HG03521 (cell line): ENCODE measurements around the gene PRKCH.

Experiments
- ATAC-seq: cut with Tn5 transposase; IDR thresholded peaks from one replicate; pipeline ENCODE4 v1.9.1; 2021; ENCODE audit warnings: mild to moderate bottlenecking, moderate library complexity; ENCODE audit not compliant: unreplicated experiment

Gene PRKCH

GRCh38 chr14:61418746-61419145 lies 97.4 kb downstream of the PRKCH start:
- ATAC-seq: no peak

- no peak for ATAC-seq
Observed at GRCh38 chr14:61419201-61419600, 97.8 kb downstream of the PRKCH start.

GRCh38 chr14:61420326-61420725 lies 98.9 kb downstream of the PRKCH start:
- no peak for ATAC-seq

GRCh38 chr14:61421212-61421923 lies 100.0 kb downstream of the PRKCH start:
- ATAC-seq: no peak

- no peak for ATAC-seq
Observed at GRCh38 chr14:61426048-61426447, 104.7 kb downstream of the PRKCH start.

GRCh38 chr14:61428261-61428660 lies 106.9 kb downstream of the PRKCH start:
- no peak for ATAC-seq

GRCh38 chr14:61429316-61429715 lies 107.9 kb downstream of the PRKCH start:
- no peak for ATAC-seq

GRCh38 chr14:61430066-61430757 lies 108.8 kb downstream of the PRKCH start:
- ATAC-seq: no peak

- no peak for ATAC-seq
Observed at GRCh38 chr14:61433169-61433568, 111.8 kb downstream of the PRKCH start.

- no peak for ATAC-seq
Observed at GRCh38 chr14:61433828-61434227, 112.4 kb downstream of the PRKCH start.

- no peak for ATAC-seq
Observed at GRCh38 chr14:61434311-61434710, 112.9 kb downstream of the PRKCH start.

- no peak for ATAC-seq
Observed at GRCh38 chr14:61435563-61436337, 114.4 kb downstream of the PRKCH start.

GRCh38 chr14:61437381-61437780 lies 116.0 kb downstream of the PRKCH start:
- no peak for ATAC-seq

GRCh38 chr14:61438036-61438435 lies 116.7 kb downstream of the PRKCH start:
- ATAC-seq: no peak

GRCh38 chr14:61438497-61438859 lies 117.1 kb downstream of the PRKCH start:
- peak; percentile 43 for ATAC-seq

GRCh38 chr14:61438860-61439765 lies 117.7 kb downstream of the PRKCH start:
- ATAC-seq: peak; percentile 38

GRCh38 chr14:61439779-61440418 lies 118.5 kb downstream of the PRKCH start:
- no peak for ATAC-seq

- no peak for ATAC-seq
Observed at GRCh38 chr14:61443481-61443880, 122.1 kb downstream of the PRKCH start.

- peak; percentile 93 for ATAC-seq
Observed at GRCh38 chr14:61444215-61444768, 122.9 kb downstream of the PRKCH start.

GRCh38 chr14:61451491-61451890 lies 130.1 kb downstream of the PRKCH start:
- ATAC-seq: no peak
